Ramos (cell line): ENCODE results near the gene ERI2.

Source experiments
- in situ Hi-C: fragments of 300-500 bp; cut with MboI; formaldehyde crosslinking; loops from one replicate; pipeline ENCODE4 v1.14.3; 2022; ENCODE audit warnings: low sequenced_read_pairs; ENCODE audit not compliant: unreplicated experiment

ERI2 gene

GRCh38 chr16:20806168-20807050 is at the start of gene ERI2, which contains the start of gene REXO5:
ERI2 (minus strand) TSS chr16:20806472; CDS start chr16:20806430, 42 bp downstream.
REXO5 (plus strand) TSS chr16:20806527; CDS start chr16:20806954, 427 bp downstream.
- in situ Hi-C loops = no loop called here

GRCh38 chr16:20854963-20855362 is 48.7 kb upstream of the ERI2 start:
- in situ Hi-C loops = loop anchor here (10.0 kb wide), 1 partner anchor 220 kb away; no protein-coding TSS in a partner anchor

GRCh38 chr16:20853981-20854620 is 47.8 kb upstream of the ERI2 start:
- in situ Hi-C loops = loop anchor here (10.0 kb wide), 1 partner anchor 221 kb away; no protein-coding TSS in a partner anchor

GRCh38 chr16:20853143-20853542 is 46.9 kb upstream of the ERI2 start:
- in situ Hi-C loops = loop anchor here (10.0 kb wide), 1 partner anchor 222 kb away; no protein-coding TSS in a partner anchor

- in situ Hi-C loops = loop anchor here (10.0 kb wide), 1 partner anchor 223 kb away; no protein-coding TSS in a partner anchor
These were observed 45.3 kb upstream of the ERI2 start for GRCh38 chr16:20851601-20852000.

- in situ Hi-C loops = loop anchor here (10.0 kb wide), 1 partner anchor 224 kb away; no protein-coding TSS in a partner anchor
These were observed 44.7 kb upstream of the ERI2 start for GRCh38 chr16:20850981-20851380.

GRCh38 chr16:20849589-20850390 is 43.5 kb upstream of the ERI2 start:
- in situ Hi-C loops = loop anchor here (10.0 kb wide), 1 partner anchor 225 kb away; no protein-coding TSS in a partner anchor

- in situ Hi-C loops = no loop called here
These were observed 41.3 kb upstream of the ERI2 start for GRCh38 chr16:20847550-20847949.

GRCh38 chr16:20846551-20846950 is 40.3 kb upstream of the ERI2 start:
- in situ Hi-C loops = no loop called here

GRCh38 chr16:20846030-20846429 is 39.8 kb upstream of the ERI2 start:
- in situ Hi-C loops = no loop called here

- in situ Hi-C loops = no loop called here
These were observed 38.3 kb upstream of the ERI2 start for GRCh38 chr16:20844588-20844987.

GRCh38 chr16:20844054-20844453 is 37.8 kb upstream of the ERI2 start:
- in situ Hi-C loops = no loop called here

- in situ Hi-C loops = no loop called here
These were observed 33.2 kb upstream of the ERI2 start for GRCh38 chr16:20839504-20839903.

GRCh38 chr16:20838240-20838639 is 32.0 kb upstream of the ERI2 start:
- in situ Hi-C loops = no loop called here

- in situ Hi-C loops = no loop called here
These were observed 26.8 kb upstream of the ERI2 start for GRCh38 chr16:20833086-20833485.

- in situ Hi-C loops = no loop called here
These were observed 24.1 kb upstream of the ERI2 start for GRCh38 chr16:20830372-20830771.

GRCh38 chr16:20829536-20829935 is 23.3 kb upstream of the ERI2 start:
- in situ Hi-C loops = no loop called here

- in situ Hi-C loops = no loop called here
These were observed 19.8 kb upstream of the ERI2 start for GRCh38 chr16:20826039-20826566.

- in situ Hi-C loops = no loop called here
These were observed 16.5 kb upstream of the ERI2 start for GRCh38 chr16:20822521-20823325.
